Measurements from ENCODE around the gene CR1. TPM values are rescaled to one million over a fixed set of nuclear protein-coding genes. Genes with fewer than 3 reads are reported as not detected.
"Not testable (repeated sequence)": the region's sequence is repeated elsewhere in the genome, so short reads cannot be mapped to it uniquely, and the experiment has no call there.

The CR1 gene
- total and polyA plus RNA-seq, 2 of the 4 experiments (the other 2 are of a cell fraction): not detected

DNA sequence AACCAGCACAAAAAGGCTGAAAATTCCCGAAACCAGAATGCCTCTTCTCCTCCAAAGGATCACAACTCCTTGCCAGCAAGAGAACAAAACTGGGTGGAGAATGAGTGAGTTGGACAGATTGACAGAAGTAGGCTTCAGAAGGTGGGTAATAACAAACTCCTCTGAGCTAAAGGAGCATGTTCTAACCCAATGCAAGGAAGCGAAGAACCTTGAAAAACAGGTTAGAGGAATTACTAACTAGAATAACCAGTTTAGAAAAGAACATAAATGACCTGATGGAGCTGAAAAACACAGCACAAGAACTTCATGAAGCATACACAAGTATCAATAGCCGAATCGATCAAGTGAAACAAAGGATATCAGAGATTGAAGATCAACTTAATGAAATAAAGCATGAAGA lies 93.5 kb downstream of the CR1 start:
- H3K14ac ChIP-seq (replicated peaks; ENCODE audit: low read depth, low read length); H2BK5ac ChIP-seq (ENCODE audit: low read depth, low read length, poor library complexity, severe bottlenecking); H3K18ac ChIP-seq (ENCODE audit: low read depth, low read length); H3K23ac ChIP-seq (ENCODE audit: low read depth, low read length); H3K56ac ChIP-seq (ENCODE audit: extremely low read depth, insufficient read depth, low read length); H3K4ac ChIP-seq (ENCODE audit: low read depth, low read length); dilution Hi-C loops (cut with HindIII; ENCODE audit: low sequenced_read_pairs, unreplicated experiment); H3K4me1 ChIP-seq (ENCODE audit: control insufficient read depth, insufficient read depth, low read length); H3K4me3 ChIP-seq (ENCODE audit: insufficient read depth, low read depth, low read length); H2AK5ac ChIP-seq (ENCODE audit: low read depth, low read length); H4K20me1 ChIP-seq (ENCODE audit: insufficient read depth, low read length); H3K9me1 ChIP-seq (ENCODE audit: insufficient read depth, low read length); H2BK15ac ChIP-seq (ENCODE audit: low read depth, low read length); H3K4me2 ChIP-seq (ENCODE audit: low read depth, low read length); intact Hi-C loops (cut with micrococcal nuclease); H2AFZ ChIP-seq (replicated peaks; ENCODE audit: low read length, poor library complexity); H3K27ac ChIP-seq (ENCODE audit: insufficient read depth, low read length); H2AK9ac ChIP-seq (replicated peaks; ENCODE audit: low read depth, low read length, poor library complexity); H3K9me3 ChIP-seq (ENCODE audit: control insufficient read depth, insufficient read depth, low read length); BruUV-seq (replicated peaks); in situ Hi-C loops (cut with MboI; ENCODE audit: low sequenced_read_pairs); ATAC-seq (ENCODE audit: low read depth); H4K5ac ChIP-seq (ENCODE audit: low read depth, low read length); H3K79me1 ChIP-seq (ENCODE audit: low read depth in 1 of 2, low read length in 2 of 2); H2BK20ac ChIP-seq (ENCODE audit: low read depth, low read length); POLR2A ChIA-PET (ENCODE audit: unreplicated experiment); CTCF ChIA-PET; DNase-seq; H3K9ac ChIP-seq (ENCODE audit: low read depth, low read length); H4K8ac ChIP-seq (ENCODE audit: low read depth in 2 of 2, low read length in 2 of 2); H4K91ac ChIP-seq (ENCODE audit: insufficient read depth, low read depth, low read length); H3K27me3 ChIP-seq (ENCODE audit: control insufficient read depth, insufficient read depth, low read length); H2BK120ac ChIP-seq (ENCODE audit: low read depth, low read length); H3K36me3 ChIP-seq (ENCODE audit: control insufficient read depth, insufficient read depth, low read length): not testable (repeated sequence)
- WGBS, 2 experiments (ENCODE audit: extremely low coverage in 2 of 2, insufficient read length in 1 of 2): no CpG with 5 or more reads among the region's 4 CpGs

GRCh38 chr1:207591205-207591604 lies 95.2 kb downstream of the CR1 start:
- no CpG with 5 or more reads among the region's 5 CpGs for WGBS, 2 experiments (ENCODE audit: extremely low coverage in 2 of 2, insufficient read length in 1 of 2)
- H3K14ac ChIP-seq (replicated peaks; ENCODE audit: low read depth, low read length); dilution Hi-C loops (cut with HindIII; ENCODE audit: low sequenced_read_pairs, unreplicated experiment); H3K9ac ChIP-seq (ENCODE audit: low read depth, low read length); H3K4me1 ChIP-seq (ENCODE audit: control insufficient read depth, insufficient read depth, low read length); intact Hi-C loops (cut with micrococcal nuclease); H4K5ac ChIP-seq (ENCODE audit: low read depth, low read length); H2BK15ac ChIP-seq (ENCODE audit: low read depth, low read length); H3K4ac ChIP-seq (ENCODE audit: low read depth, low read length); H4K91ac ChIP-seq (ENCODE audit: insufficient read depth, low read depth, low read length); H3K36me3 ChIP-seq (ENCODE audit: control insufficient read depth, insufficient read depth, low read length); H3K4me3 ChIP-seq (ENCODE audit: insufficient read depth, low read depth, low read length); H2BK120ac ChIP-seq (ENCODE audit: low read depth, low read length); DNase-seq; H2AFZ ChIP-seq (replicated peaks; ENCODE audit: low read length, poor library complexity); H2AK9ac ChIP-seq (replicated peaks; ENCODE audit: low read depth, low read length, poor library complexity); H3K27me3 ChIP-seq (ENCODE audit: control insufficient read depth, insufficient read depth, low read length); BruUV-seq (replicated peaks); H2AK5ac ChIP-seq (ENCODE audit: low read depth, low read length); H3K23ac ChIP-seq (ENCODE audit: low read depth, low read length); H4K20me1 ChIP-seq (ENCODE audit: insufficient read depth, low read length); POLR2A ChIA-PET (ENCODE audit: unreplicated experiment); H3K79me1 ChIP-seq (ENCODE audit: low read depth in 1 of 2, low read length in 2 of 2); in situ Hi-C loops (cut with MboI; ENCODE audit: low sequenced_read_pairs); H3K9me1 ChIP-seq (ENCODE audit: insufficient read depth, low read length); H3K18ac ChIP-seq (ENCODE audit: low read depth, low read length); H4K8ac ChIP-seq (ENCODE audit: low read depth in 2 of 2, low read length in 2 of 2); H3K56ac ChIP-seq (ENCODE audit: extremely low read depth, insufficient read depth, low read length); H3K9me3 ChIP-seq (ENCODE audit: control insufficient read depth, insufficient read depth, low read length); H3K4me2 ChIP-seq (ENCODE audit: low read depth, low read length); CTCF ChIA-PET; ATAC-seq (ENCODE audit: low read depth); H2BK20ac ChIP-seq (ENCODE audit: low read depth, low read length); H2BK5ac ChIP-seq (ENCODE audit: low read depth, low read length, poor library complexity, severe bottlenecking); H3K27ac ChIP-seq (ENCODE audit: insufficient read depth, low read length): not testable (repeated sequence)

All from IMR-90 (cell line).